GM18870 (cell line): ENCODE measurements around the gene PCNT.

Source experiments
- ATAC-seq: cut with Tn5 transposase; IDR thresholded peaks from one replicate; pipeline ENCODE4 v1.9.1; 2021; ENCODE audit warnings: moderate library complexity; ENCODE audit not compliant: unreplicated experiment

Gene PCNT

DNA sequence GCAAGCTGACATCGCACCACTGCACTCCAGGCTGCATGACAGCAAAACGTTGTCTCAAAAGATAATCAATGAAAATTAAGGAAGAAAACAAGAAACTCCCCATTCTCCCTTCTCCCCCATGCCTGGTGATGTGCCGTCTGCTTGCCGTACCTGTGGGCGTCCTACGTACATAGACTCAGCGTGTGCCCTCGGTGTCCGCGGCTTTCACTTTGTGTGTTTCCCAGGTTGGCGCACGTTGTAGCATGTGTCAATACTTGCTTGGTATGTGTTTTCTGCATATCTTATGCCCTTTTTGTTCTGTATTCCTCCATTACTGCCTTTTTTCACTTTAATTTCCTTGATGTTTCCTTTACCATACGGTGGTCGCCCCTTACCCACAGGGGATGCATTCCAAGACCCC lies 53.8 kb downstream of the PCNT start:
- no peak for ATAC-seq

DNA sequence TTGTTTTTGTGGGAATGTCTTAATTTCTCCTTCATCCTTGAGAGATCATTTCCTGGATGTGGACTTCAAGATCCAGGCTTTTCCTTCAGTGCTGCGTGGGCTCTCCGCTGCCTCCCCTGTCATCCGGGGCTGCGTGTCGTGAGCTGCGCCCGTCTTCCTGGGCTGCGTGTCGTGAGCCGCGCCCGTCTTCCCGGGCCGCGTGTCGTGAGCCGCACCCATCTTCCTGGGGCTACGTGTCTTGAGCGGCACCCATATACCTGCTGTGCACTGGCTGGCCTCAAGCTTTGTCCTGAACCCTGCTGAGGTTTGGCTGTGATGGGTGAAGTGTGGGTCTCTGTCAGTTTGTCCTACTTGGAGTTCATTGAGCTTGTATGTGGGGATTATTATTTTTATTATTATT lies 55.1 kb downstream of the PCNT start:
- ATAC-seq = no peak

DNA sequence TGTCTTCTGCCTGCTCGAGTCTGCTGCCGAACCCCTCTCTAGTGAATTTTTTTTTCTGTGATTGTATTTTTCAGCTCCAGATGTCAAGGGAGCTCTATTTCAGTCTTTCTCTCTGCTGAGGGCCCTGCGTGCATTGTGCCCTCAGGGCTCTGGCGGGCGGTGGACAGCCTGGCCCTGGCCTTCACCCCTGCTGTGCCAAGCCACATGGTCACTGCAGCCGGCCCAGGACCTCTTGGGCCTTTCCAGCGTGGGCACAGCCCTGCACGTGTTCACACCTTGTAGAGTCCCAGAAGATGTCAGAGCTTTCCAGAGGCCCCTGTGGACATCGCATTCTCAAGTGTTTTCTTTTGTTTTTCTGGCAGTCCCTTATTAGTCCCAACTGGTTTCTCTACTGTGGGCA lies 55.7 kb downstream of the PCNT start:
- ATAC-seq = no peak

DNA sequence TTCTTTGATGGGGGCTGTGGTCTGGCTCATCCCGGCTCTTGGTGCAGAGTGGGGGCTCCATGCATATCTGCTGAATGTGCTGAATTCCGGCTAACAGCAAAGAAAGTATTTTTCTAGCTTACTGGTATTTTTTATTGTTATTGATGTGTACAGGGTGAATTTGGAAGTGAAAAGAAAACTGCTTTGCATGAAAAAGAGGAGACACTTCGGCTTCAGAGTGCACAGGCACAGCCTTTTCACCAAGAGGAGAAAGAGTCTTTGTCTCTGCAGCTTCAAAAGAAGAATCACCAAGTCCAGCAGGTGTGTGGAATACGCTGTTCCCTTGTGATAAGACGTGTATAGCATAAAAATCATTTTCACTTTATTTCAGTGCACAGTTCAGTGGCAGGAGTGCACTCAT lies 57.6 kb downstream of the PCNT start:
- ATAC-seq = no peak

DNA sequence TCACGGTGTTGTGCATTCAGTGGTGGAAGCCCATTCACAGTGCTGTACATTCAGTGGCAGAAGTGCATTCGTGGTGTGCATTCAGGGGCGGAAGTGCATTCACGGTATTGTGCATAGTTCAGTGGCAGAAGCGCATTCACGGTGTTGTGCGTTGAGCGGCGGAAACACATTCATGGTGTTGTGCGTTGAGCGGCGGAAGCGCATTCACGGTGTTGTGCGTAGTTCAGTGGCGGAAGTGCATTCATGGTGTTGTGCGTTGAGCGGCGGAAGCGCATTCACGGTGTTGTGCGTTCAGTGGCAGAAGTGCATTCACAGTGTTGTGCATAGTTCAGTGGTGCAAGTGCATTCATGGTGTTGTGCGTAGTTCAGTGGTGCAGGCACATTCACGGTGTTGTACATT lies 60.6 kb downstream of the PCNT start:
- ATAC-seq = no peak

DNA sequence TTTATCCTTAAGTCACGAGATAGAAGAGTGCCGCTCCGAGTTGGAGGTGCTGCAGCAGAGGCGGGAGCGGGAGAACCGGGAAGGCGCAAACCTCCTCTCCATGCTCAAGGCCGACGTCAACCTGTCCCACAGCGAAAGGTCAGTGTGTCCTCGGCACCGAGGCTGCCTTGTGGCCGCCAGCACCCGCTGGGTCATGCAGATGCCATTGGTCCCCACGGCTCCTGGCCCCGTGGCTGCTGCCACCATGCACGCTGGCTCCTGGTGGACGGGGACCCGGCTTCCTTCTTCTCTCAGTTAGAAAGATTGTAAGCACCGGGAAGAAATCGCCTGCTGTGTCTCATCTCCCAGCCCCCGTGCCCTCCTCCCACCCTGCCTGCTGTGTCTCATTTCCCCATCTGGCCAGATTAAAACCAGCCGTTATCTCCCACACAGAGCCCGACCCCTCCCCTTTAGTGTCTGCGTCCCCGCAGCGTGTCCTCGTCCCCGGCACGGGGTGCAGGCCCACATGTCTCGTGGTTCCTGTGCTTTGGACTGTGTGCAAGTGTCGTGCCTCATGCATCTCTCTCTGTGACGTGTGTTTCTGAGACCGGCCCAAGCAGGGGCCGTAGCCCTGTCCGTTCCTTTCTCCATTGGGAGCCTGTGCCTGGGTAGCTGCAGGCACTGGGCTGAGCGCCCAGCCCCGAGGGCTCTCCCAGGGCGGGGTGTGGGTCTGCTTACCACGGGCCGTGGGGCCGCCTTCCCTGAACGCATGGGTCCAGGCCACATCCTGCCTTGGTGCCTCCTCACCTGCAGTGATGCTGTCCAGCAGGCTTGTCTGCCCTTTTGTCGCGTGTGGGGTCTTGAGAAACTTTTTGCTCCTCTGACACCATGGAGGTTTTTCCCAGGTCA lies 62.1 kb downstream of the PCNT start:
- no peak for ATAC-seq

DNA sequence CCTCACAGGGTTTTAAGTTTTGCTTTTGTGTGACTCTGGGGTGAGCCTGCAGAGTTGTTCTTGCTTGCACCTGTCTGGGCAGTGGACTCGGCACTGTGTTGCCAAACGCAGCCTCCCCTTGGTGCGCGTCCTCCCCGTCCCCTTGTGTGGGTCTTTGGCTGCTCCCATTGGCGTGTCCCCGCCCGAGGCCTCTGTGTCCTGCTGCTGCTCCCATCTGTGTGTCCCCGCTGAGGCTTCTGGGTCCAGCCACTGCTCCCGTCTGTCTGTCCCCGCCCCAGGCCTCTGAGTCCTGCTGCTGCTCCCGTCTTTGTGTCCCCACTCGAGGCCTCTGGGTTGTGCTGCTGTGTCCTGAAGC lies 62.8 kb downstream of the PCNT start:
- no peak for ATAC-seq

DNA sequence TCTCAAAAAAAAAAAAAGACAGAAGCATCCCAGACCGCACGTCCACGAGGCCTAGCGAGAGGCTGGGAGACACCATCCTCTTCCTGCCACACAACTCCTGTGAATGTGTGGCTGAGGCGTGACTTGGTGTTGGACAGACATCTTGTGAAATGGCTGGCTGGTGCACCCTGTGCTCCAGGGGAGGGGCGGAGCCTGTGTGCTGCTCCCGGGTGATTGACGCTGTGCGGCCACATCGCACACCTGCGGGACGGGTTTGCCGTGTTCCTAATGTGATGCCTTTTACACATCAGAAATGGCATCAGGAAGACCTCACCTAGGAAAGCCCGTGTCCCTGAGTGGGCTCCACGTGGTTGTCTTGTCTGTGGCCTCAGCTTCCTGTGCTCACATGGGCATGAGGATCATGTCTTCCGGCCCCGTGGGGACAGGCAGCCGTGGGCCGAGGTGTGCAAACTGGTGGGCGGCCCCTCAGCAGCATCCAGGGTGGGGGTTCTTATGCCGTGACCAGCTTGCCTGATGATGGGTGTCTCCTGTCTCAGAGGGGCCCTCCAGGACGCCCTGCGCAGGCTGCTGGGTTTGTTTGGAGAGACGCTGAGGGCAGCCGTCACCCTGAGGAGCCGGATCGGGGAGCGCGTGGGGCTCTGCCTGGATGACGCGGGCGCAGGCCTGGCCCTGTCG lies 64.4 kb downstream of the PCNT start:
- no peak for ATAC-seq

DNA sequence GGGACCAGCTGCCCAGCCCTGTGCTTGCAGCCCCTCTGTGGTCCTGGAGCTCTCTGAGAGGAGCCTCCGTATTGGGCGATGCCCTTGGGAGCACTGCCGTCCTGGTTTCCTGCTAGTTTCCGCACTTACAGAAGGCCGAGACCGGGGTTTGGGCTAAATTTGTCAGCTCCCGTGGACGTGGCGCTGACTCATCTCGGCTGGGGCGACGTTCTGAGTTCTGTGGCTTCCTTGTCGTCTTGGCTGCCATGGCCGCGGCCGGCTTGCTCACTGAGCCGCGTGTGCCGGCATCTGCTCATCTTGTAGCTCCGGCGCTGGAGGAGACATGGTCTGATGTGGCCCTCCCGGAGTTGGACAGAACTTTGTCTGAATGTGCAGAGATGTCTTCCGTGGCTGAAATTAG lies 64.9 kb downstream of the PCNT start:
- ATAC-seq = no peak

DNA sequence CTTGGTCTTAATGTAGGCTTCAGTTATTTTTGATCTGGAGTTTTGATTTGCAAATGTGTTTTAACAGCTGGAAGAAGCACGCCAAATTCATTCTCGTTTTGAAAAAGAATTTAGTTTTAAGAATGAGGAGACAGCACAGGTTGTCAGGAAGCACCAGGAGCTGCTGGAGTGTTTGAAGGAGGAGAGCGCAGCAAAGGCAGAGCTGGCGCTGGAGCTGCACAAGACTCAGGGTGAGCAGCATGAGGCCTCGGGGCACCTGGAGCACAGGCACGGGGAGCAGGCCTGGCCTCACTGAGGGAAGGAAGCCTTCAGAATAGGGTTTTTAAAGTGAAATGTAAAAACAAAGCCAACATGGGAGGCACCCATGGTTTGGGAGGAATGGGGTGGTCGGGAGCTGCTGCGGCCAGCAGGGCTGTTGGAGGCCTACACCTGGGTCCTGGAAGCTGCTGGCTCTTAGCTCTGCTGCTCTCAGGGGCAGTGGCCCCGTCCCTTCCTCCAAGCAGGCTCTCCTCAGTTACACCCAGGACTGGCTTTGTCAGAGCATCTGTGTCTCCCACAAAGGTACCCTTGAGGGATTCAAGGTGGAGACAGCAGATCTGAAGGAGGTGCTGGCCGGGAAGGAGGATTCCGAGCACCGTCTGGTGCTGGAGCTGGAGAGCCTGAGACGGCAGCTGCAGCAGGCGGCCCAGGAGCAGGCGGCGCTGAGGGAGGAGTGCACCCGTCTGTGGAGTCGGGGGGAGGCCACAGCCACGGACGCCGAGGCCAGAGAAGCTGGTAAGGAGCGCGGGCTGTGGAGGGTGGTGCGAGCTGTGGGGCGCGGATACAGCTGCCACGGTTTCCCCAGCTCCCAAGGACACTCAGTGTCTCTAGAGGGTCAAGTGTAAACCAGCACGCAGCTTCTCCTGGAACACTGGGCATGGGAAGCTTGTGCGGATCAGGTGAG lies 66.9 kb downstream of the PCNT start:
- ATAC-seq = no peak

DNA sequence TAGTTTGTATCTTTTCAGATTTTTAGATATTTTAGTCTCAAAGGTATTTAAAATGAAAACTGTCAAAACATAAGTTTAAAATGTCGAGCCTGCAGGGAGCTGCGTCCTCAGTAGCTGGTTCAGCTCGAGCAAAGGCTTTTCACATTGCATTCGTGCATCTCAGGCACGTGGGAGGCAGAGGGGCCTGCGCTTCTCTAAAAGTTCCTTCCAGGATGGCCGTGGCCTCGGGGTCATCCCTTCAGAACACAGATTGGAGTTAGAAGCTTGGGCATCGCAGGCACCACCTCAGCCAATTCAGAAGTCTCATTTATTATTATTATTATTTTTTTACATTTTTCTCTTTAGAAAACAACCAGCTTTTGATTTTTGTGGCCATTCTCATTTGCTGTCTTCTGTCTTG lies 67.8 kb downstream of the PCNT start:
- ATAC-seq = no peak

DNA sequence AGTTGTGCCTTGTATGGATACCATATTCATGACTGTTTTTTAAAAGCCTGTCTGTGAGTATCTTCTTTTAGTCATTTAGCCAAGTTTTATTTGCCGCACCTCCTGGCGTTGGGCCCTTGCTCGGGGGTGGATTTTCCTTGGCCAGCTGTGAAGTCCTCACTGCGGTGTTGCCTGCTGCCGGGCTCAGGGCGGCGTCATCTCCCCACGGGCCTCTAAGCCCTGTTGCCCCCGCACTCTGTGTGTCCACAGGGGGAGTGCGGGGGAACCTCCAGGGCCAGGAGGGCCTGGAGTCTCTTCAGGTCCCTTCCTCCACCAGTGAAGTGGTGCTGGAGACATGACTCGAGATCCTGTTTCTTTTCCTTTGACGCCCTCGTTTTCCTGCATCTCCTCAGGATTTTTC lies 69.0 kb downstream of the PCNT start:
- ATAC-seq = no peak

DNA sequence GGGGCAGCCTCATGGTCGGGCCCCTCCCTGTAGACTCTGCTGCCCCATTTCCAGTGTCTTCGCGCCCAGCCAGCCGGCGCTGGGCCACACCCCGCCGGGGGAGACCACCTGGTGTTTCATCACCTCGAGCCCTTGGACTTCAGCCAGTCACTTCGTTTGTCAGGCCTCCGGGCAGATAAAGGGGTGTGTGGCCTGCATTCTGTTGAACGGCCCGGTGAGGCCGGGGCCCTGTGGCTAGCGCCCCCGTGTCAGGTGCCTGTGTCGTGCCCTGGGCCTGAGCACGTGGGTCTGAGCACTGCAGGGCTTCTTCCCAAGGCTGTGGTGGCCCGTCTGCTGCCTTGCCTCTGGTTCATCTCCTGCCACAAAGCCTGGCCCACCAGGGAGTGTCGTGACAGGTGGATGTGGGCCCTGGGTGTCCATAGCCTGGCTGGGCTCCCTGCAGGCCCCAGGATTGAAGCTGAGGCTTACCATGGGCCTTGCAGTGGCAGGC lies 69.5 kb downstream of the PCNT start:
- ATAC-seq = no peak

DNA sequence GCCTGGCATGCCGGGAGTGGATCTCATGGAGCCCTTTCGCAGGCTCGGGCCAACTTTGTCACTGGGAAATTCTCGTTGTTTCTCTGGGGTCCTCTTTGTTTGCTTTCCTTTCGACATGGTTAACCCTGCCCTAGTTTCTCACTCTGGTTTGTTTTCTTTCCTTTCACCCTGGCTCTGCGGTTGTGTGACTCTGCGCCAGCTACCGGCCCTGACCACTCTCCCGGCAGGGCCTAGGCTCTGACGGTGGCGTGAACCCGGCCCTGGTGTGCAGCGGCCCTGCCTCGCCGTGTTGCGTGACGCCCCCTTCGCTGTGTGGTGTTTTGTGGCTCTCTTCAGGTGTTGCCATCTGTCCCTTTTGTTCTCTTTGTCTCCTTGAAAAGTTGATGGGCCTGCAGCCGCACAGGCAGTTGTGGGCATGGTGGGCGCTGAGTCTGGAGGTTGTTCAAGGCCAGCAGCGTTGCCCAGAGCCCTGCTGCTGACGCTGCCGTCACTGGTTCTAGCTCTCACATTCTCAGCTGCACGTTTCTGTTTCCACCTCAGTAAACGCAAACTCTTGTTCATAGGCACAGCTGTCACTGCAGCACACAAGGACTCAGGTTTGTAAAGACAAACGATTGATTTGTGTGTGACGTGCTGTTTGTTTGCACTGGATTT lies 70.1 kb downstream of the PCNT start:
- ATAC-seq = no peak

DNA sequence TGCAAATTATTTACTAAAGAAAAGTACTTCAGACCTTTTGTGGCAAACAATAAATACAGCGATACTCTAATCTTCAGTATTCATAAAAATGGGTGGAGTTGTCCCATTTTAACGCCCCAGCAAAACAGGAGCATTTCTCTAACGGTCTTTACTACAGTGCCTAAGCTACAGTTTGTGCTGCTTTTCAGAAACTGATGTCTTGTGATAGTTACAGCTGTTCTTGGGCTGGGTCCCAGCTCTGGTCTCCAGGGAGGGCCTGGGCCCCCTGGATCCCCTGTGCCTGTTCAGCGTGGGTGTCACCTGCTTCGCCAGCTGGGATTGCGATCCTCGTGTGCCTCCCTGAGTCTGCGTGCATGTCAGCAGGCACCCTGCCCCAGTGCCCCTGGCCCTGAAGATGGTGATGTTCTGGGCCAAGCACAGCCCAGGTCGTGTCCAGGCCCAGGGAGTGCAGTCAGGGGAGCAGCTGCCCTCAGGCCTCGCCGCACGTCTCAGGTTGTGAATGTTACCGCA lies 70.7 kb downstream of the PCNT start:
- no peak for ATAC-seq

DNA sequence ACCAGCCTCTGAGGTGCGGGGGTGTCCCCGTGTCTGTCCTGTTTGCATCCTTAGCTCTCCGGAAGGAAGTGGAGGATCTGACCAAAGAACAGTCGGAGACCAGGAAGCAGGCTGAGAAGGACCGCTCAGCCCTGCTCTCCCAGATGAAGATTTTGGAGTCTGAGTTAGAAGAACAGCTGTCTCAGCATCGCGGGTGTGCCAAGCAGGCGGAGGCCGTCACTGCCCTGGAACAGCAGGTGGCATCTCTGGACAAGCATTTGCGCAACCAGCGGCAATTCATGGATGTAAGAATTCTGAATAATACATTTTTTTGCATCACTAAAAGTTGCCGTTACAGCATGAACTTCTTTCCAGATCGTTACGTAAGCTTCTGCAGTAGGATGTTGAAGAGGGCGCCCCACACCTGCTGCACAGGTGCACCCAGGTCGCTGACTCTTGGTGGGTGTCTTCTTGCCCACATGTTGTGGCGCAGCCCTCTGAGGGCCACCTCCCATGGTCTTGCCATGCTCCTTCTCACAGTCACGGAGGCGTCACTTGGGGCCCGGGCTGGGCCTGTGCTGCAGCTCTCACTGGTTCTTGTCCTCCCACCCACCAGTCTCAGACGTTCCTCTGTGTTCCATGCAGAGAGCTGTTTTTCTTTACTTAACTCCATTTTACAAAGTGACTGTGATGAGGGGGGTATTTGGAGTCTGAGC lies 73.4 kb downstream of the PCNT start:
- no peak for ATAC-seq

DNA sequence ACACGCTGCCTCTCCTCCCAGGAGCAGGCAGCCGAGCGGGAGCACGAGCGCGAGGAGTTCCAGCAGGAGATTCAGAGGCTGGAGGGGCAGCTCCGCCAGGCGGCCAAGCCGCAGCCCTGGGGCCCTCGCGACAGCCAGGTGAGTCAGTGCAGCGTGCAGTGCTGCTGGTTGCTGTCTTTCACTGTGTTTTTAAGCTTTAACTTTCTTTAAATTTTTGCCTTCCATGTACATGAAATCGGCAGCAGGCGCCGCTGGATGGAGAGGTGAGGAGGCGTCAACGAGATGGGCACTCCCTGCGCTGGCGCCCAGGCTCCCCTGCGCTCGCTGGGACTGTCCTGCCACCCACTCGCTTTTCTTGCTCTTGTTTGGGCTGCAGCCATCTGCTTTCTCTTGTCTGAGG lies 74.0 kb downstream of the PCNT start:
- ATAC-seq = no peak

DNA sequence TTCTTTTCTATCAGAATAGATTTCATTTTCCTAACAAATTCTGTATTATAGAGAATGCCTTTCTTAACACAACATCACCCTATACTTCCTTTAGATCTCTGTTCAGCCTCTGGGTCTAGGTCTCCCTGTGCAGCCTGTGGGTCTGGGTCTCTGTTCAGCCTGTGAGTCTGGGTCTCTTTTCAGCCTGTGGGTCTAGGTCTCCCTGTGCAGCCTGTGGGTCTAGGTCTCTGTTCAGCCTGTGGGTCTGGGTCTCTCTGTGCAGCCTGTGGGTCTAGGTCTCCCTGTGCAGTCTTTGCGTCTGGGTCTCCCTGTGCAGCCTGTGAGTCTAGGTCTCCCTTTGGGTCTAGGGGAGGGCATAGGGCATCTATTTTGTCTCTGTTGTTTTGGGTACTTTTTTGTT lies 75.2 kb downstream of the PCNT start:
- no peak for ATAC-seq

DNA sequence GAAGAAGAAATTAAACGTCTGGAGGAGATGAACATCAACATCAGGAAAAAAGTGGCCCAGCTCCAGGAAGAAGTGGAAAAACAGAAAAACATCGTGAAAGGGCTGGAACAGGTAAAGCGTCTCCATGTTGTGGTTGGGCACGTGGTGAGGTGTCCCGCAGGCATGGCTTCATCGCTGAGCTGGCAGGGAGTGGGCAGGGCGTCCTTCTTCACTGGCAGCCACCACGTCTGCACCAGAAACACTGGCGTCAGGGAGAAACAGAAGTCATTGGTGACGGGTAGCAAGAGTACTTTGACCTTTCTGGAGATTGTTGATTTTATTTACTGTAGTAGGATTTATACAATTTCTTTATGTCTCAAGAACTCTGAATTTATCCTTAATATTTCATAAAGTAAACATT lies 75.7 kb downstream of the PCNT start:
- no peak for ATAC-seq
